Fibroblast of skin of right biceps (primary cell): Measurements from ENCODE around the gene PCDH8.

ENCODE experiments used
- DNase-seq: peaks from one replicate; pipeline ENCODE4 v3.0.0-alpha.2; 2013

The PCDH8 gene

GRCh38 chr13:52810526-52810925 is 37.9 kb downstream of the PCDH8 start:
- DNase-seq, result no peak

- DNase-seq, result no peak
Measured at GRCh38 chr13:52810011-52810410, 38.4 kb downstream of the PCDH8 start.

GRCh38 chr13:52809310-52809769 is 39.1 kb downstream of the PCDH8 start:
- peak; percentile 48 for DNase-seq

GRCh38 chr13:52808842-52809219 is 39.6 kb downstream of the PCDH8 start:
- no peak for DNase-seq

DNA sequence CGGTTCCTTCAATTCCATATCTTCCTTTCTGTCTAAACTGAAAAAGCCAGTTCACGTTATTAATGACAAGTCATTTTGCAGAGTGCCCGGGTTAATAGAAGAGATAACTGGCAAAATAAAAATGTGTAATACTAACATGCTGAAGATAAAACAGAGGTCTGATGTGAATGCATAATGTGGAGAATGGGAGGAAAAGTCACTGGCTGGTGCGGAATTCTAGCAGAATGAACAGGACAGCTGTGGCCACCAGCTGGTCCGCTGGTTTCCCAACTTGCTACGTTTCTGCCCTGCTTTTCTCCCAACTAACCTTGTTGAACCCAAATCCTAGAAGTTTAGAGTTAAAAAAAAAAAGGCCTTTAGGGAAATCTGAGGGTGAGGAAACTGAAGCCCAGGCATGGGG is 42.4 kb downstream of the PCDH8 start:
- DNase-seq, result no peak

GRCh38 chr13:52804202-52804641 is 44.2 kb downstream of the PCDH8 start:
- no peak for DNase-seq

DNA sequence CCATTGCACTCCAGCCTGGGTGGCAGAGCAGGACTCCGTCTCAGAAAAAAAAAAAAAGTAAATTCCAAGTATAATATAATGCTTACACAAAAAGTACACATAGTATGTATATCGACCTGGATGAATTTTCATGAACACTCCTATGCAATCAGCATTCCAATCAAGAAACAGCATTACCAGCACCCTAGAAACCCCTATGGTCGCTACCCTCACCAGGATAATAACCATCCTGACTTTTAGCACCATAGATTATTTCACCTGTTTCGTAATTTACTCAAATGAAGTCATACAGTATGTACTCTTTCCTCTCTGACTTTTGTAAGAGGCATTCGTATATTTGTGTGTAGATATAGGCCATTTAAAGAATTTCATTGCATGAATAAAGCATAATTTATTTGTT is 47.6 kb downstream of the PCDH8 start:
- DNase-seq, result no peak

GRCh38 chr13:52798770-52799430 is 49.5 kb downstream of the PCDH8 start:
- DNase-seq, result no peak

- no peak for DNase-seq
Measured at GRCh38 chr13:52797176-52797575, 51.3 kb downstream of the PCDH8 start.

GRCh38 chr13:52794589-52794988 is 53.9 kb downstream of the PCDH8 start:
- no peak for DNase-seq

GRCh38 chr13:52793515-52794061 is 54.9 kb downstream of the PCDH8 start:
- DNase-seq, result no peak
